GM19467 (cell line): ENCODE results near the gene COPB2.

Source experiments
- ATAC-seq: cut with Tn5 transposase; IDR thresholded peaks from one replicate; pipeline ENCODE4 v1.9.1; 2021; ENCODE audit warnings: mild to moderate bottlenecking, moderate library complexity; ENCODE audit not compliant: unreplicated experiment

The COPB2 gene

DNA sequence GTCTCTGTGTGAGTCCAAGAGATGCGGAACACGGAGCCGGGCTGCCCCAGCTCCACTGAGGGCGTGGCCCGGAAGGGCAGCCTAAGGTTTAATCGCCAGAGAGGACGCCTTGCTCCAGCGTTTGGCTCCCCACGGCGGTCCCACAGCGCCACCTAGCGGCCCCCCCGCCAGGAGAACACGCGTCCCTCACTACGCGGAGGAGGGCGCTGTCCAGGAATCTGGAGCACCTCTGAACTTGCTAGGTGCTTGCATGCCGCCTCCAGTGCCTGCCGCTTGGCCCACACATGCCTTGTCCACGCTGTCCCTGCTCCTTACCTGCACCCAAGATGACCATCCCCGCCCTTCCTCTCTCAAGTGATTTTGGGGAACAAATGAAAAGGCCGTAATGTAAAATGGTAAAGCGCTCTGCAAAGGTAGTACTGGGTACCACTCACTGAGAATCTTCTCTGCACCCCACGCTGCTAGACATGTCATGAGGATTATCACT is 60.0 kb downstream of the COPB2 start:
- peak; percentile 99 for ATAC-seq

DNA sequence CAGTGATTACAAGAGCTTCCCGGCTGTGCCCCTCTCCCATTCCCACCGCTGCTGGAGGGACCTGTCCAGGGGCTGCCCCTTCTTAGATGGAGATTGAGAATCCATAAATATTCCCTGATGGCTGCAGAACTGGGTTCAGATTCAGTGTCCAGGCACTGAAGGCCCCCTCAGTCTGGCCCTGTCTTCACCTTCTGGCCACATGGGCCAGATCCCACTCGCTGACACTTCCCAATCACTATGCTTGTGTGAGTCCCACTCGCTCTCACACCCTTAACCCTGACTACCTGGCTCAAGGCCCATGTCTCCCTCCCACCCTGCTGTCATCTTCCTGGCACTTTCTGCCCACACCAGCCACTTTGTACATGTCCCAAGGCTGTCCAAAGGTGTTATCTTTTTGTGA is 61.1 kb downstream of the COPB2 start:
- no peak for ATAC-seq

DNA sequence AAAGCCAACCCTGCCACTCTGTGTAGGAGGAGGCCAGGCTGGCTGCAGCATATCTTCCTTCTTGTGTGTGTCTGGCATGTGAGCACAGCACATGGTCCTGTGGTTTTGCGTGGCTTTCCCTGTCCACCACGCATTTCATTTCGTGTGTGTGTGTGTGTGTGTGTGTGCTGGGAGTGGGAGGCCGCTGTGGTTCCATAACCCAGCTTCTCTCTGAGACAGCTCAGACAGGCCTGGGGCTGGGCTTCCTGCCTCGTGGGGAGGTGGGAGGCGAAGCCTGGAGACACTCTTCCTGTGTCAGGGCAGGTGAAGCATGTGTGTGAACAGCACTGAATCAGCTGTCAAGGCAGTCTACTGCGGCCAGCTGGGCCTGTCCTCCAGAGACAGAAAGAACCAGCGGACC is 61.6 kb downstream of the COPB2 start:
- ATAC-seq, result no peak

DNA sequence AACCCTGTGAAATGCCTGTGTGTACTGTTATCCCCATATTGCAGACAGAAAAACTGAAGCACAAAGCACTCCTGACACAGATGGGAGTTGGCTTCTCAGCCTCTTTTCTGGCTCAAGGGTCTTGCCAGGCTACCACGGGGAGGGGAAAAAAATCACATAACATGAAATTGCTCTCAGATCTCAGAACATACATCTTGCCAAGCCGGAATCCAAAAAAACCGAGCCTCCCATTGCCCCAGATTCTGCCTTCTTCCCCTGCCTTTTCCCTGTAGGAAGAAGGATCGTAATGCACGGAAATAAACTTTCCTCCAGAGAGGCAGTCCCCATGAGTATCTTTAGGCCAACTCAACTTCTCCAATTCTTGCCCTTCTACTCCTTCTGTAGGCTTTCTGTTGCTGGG is 62.2 kb downstream of the COPB2 start:
- ATAC-seq, result no peak

DNA sequence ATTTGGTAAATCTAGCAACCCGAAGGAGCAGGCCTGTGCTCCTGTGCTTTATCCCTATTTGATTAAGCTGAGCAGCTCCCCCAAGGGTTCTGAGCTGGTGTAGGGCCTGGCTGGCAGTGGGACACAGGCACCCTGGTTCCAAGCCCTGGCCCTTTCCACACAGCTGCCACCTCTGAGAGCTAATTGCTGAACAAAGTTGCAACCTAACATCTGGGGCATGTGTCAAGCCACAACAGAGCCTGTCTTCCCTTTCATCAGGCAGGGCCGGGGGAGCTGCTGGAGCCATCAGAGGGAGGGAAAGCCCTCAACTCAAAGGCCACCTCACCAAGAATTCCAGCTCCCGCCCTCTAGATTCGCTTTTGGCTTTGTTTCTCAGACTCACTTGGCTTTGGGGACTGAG is 62.7 kb downstream of the COPB2 start:
- no peak for ATAC-seq

DNA sequence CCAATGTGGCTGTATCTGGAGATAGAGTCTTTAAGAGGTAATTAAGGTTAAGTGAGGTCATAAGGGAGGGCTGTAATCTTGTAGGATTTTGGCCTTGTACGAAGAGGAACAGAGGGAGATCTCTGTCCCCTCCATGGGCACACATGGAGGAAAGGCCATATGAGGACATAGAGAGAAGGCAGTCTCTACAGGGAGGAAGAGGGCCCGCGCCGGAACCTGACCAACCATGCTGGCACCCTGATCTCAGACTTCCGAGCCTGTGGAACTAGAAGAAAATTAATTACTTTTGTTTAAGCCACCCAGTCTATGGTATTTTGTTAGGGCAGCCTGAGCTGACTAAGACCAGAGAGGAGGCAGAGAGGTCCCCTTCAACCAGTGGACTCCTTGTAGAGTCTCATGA is 63.3 kb downstream of the COPB2 start:
- no peak for ATAC-seq

DNA sequence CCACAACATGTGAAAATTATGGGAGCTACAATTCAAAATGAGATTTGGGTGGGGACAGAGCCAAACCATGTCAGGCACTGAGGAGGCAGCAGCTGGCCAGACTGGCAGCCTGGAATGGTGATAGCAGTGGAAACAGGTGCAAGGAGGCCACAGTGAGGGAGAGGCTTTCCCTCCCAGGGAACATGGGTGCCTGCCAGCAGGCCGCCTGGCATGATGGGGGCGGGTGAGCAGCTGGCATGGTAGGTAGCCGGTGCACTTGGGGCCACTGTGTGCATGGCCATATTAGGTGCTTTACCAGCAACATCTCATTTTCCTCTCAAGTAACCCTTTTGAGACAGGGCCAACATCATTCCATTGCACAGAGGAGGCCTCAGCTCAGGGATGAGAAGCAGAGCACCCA is 63.9 kb downstream of the COPB2 start:
- no peak for ATAC-seq

DNA sequence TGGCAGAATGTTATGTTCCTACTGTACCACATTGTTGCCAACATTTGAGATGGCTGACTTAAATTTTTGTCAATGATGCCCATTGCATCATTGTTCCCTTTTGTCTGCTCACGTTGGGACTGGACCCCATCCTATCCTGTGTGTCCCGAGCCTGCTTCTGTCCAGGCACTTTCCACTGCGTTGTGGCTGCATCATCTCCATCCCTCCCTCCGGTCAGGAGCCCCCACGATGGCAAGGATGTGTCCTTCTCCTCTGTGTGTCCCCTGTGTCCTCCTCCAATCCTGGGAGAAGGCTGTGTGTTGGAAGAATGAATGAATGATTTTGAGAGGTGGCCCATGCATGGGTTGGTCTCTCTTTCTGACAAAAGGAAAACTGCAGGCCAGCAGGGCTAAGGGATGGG is 65.0 kb downstream of the COPB2 start:
- ATAC-seq, result no peak

DNA sequence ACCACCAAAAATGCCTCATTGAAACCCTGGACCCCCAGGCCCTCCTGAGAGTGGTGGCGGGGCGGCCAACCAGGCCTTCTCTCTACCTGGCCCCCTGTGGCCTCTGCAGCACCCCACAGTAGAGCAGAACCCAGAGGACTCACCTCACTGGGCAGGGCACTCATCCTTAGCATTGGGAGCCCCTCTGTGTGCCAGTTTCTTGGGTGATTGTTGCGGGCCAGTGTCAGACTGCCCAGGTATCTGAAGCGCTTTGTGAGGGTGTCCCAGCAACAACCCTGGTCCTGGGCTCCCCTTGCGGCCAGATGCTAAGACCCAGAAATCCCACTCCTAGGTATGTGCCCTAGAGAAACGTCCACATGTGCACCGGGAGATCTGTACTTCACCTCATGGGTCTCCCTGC is 66.3 kb downstream of the COPB2 start:
- no peak for ATAC-seq

DNA sequence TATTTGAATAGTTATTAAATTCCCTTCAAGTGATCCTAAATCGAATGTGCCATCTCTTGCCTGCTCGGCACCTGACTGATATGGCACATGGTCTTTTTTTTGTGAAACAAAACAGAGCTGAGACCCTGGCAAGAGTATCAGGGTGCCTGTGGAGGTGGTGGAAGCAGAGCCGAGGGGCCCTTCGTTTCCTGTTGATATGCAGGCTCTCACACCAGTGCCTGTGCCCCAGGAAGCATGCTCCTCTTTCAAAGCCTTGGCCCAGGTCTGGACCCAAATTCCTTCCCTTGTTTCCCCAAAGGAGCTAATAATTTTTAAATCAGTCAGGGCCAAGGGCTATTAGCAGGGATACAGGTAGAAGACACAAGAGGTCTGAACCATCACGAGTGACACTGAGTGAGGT is 67.1 kb downstream of the COPB2 start:
- ATAC-seq, result no peak

DNA sequence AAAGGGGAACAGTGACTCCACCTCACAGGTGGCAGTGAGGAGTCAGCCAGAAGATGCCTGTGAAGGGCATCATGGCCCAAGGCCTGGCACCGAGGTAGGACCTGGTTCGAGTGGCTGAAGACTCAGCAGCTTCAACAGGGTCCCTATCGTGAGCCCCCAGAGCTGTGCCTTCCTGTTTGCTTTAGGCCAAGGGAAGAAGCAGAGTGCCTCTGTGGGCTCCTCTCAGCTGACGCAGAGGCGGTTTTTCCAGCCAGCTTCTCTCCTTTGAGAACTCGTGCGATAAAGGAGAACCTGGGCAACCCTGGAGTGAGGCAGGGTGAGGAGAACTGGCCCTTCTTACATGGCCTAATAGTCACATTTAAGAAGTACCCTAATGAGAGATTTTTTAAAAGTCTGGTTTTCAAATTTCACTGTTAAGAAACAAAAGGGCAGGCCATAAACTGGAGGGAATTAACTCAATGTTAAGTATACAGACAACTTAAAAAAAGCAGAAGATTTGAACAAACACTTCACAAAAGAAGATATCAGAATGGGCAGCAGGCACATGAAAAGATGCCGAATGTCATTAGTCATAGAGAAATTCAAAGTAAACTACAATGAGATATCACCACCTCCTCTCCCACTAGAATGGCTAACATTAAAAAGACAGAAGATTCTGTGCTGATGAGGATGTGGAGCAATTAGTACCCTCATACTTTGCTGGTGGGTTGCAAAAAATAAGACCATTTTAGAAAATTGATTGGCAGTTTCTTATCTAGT is 68.7 kb downstream of the COPB2 start:
- ATAC-seq, result no peak

DNA sequence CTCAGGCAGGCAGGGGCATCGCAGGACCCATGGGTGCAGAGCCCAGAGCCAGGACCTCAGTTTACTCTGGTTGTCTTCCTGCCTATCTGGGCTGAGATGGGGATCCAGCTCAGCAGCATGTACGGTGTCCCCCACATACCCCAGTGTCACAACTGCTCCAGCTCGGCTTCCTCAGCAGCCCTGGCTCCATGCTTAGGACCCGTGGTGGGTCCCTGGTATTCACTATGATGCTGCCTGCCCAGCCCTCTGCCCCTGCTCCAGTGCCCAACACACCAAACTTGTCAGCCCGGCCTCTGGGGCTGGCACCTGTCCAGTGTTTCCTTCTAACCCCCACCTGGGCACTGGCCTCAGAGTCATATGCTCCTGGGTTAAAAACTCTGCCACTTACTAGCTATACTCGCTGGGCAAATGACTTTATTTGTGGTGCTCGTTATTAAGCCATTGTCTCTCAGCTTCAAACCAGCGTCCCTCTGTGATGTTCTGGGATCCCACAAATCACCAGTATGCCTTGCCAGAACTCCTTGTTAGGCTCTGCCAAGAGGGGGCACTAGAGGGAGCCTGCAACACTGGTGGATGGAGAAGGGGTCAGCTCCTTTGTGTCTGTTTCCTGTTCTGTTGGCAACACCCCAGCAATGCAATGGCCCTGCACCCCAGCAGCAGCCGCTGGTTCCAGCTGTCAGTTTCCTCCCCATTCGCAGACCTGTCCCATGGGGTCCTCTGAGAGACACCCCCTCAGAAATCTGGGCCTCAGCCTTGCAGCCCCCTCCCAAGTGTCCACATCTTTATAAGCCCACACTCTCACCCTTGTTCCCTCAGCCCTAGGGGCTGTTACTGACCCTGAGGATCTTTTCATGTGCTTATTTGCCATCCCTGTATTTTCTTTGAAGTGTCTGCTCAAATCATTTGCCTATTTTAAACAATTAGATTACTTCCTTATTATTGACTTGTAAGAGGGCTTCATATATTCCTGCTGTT is 69.7 kb downstream of the COPB2 start:
- no peak for ATAC-seq

DNA sequence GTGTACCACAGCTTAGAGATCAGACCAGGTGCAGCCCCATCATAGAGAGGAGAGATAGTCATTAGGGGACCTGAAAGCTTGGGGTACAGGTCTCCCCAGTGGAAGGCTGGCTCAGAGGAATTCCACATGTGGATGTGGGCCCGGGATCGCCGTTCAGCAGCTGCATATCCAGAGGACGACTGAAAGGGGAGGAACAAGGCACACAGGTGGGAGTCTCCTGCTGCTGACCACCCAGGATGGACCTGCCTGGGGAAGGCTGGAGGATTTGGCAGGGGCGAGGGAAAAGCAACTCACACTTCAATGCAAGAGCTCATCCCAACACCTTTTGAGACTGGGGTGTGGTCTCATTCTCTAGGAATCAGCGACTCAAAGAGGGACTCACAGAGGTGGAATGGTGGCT is 70.6 kb downstream of the COPB2 start:
- ATAC-seq, result no peak

DNA sequence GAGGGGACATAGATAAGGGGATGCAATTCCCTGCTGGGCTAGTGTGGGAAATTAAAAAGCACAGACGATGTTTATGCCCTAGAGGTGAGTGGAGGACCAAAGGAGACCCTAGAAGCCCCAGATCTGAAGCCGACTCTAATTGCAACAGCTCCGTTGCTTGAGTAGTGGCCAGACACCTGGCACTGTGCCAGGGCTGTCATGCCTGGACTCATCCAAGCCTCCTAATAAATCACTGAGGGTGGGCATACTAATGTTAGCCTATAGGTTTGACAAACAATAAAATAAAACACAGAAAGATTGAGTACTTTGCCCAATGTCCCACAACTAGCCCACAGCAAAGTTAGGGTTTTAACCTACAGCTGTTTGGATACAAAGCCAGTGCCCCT is 71.0 kb downstream of the COPB2 start:
- ATAC-seq, result no peak

DNA sequence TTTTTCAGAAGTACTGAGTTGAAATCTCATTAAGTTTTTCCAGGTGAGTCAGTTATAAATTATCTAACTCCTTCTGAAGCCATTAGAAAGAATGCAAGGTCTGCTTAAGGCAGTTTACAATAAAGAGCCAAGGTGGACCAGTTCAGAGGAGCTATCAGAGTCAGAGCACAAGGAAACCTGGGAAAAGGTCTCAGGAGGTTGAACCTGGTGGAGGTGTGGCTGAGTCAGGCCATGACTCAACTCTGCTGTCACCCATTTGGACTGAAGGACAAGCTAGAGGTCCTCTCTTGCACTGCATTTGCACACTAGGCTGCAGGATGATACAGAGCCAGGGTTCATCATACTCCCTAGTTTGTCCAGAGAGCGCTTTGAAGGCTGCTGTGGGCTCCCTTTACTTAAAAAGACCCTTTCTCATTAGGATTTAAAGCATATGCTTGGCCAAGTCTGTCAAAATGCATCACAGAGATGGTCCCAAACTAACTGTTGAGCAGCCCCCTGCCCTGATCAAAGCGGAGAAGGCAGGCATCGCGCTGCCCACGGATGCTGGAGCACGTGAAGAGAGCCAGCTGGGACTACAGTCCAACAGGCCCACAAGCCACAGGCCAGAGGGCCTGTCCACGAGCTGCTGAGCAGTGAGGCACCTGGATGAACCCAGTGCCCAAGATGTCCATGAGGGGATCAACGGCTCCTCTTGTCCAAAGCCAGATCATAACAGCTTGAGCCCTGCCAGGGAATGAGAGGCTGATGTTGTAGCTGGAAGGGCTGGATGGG is 71.6 kb downstream of the COPB2 start:
- ATAC-seq, result no peak

DNA sequence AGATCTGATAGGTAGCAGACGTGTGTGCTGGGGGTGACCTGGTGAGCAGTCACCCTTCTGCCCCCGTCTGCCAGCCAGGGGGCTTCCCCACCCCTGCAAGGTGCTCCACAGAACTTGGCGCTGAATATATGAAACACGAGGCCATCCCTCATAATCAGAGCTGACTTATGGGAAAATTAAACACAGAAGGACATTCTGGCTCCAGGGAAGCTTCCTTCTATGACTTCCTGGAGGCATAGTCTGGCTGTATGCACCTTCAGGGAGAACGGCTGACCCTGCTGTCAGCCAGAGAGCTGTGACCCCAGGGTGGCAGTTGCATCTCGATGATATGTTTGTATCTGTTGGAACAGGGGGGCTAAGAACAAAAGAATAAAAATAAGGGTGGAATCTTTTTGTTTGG is 72.2 kb downstream of the COPB2 start:
- no peak for ATAC-seq

DNA sequence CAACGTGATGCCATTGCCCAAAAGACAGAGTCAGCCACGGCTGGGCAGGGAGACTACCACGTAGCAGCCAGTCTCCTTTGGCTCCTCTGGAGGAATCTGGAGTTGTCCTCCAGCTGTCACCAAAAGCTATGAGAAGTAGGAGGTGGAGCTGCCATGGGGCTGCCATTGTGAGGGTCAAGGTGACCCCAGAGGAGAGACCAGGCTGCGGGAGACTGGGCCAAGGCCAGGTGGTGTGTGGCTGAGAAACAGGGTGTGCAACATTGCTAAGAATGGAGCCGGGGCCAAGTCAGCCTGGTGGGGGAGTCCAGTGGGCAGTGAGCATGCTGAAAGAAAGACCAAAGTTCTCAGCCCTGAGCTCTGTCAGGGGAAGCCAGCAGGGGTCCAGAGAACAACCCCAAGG is 75.5 kb downstream of the COPB2 start:
- no peak for ATAC-seq

DNA sequence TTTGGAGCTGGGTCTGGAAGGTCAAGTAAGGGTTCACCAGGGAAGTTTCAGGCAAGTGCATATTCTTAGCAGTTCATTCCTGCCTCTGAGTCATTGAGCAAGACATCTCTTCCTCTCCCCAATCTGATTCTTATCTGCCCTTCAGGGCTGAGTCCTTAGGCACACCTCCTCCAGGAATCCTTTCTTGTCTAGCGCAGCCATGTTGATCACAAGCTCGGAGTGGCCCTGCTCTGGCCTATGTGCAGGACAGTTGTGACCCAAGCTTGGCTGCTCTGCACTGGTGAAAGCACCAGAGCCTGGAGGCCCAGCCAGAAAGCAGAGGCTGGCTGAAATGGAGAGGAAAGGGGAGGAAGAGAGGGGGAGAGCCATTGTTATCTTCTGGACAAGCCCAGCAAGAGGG is 76.5 kb downstream of the COPB2 start:
- ATAC-seq, result no peak

DNA sequence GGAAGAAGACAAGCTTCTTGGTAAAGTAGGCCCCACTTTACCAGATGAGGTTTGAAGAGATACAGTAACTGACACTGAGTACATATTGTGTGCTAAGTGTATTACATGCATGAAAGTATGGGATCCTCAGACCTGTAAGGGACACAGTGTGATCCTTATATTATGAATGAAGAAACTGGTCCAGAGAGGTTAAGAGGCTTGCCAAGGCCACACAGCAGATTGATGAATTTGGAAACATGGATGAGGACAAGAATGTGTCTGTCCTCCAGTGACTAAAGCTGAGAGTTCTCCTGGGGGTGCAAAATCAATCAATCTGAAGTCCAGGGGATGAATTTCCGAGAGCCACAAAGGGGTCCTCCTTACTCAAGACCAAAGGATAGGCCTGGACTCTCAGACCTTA is 77.0 kb downstream of the COPB2 start:
- no peak for ATAC-seq

DNA sequence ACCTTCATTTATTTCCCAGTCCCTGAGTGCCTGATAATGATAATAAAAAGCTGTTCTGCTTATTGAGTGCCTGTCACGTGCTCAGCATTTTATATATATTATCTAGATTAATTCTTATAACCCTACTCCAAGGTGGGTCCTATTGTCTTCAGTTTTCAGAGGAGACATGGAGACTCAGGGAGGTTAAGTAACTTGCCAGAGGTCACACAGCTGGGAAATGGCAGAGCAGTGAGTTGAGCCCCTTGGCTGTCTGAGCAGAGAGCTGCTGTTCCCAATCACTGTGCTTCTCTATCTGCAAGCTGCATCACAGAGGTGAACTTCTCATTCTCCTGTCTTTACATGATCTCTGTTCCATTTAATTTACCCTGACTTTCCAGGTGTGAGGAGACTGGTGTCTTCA is 77.9 kb downstream of the COPB2 start:
- no peak for ATAC-seq

DNA sequence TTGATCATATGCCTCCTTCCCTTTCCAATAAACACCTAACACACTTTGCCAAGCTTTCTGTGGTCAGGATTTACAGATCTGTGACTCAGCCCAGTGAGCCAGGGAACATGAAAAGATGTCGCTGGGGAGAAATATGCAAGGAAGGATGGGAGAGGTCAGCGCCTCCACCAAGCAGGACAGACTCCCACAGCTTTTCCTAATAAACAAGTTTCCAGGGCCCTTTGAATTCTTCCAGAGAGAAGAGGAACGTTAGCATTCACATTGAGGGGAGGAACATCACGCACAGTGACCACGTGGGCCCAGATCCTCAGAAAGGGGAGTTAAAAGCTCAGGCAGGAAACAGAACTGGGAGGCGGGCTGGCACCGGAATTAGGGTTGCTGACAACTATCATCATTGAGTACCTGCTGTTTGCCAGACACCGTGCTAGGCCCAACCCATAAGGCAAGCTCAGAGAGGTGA is 78.9 kb downstream of the COPB2 start:
- ATAC-seq, result no peak
